ENCODE results near the gene SEC14L5. TPM values are rescaled to one million over a fixed set of nuclear protein-coding genes. Genes with fewer than 3 reads are reported as not detected.
"Not testable (repeated sequence)": the region's sequence is repeated elsewhere in the genome, so short reads cannot be mapped to it uniquely, and the experiment has no call there.

SEC14L5 gene
- total RNA-seq, 1 donor from 2014 or later, result 0.41 TPM

DNA sequence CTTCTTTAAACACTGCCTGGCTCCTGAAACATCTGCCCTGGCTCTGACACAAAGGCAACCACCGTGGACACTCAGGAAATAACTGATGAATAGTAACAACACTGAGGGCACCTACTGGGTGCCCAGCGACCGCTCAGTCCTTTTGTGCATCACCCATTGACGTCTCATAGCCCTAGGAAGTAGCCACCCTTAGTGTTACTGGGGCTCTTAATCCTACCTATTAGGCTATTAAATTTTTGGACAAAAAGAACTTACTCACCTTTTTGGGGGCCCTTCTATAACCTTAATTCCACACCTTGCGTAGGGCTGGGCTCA lies 32.9 kb upstream of the SEC14L5 start:
- Histone ChIP-seq H3K4me3 (no peak overlapping the region), H3K9me3 (peaks cover 10% of the 10 kb centered on the region), H3K36me3 (no peaks in the 10 kb centered on the region), H3K27me3 (ENCODE audit: low read depth) (no peaks in the 10 kb centered on the region), H3K4me1 (peaks cover 20% of the 10 kb centered on the region), H3K27ac (peak overlapping the region; percentile 69)
- intact Hi-C loops (cut with DNase I), result no loop called here
- DNase-seq (no peak), ATAC-seq (no peak)
- TF ChIP-seq, protein P1, sequence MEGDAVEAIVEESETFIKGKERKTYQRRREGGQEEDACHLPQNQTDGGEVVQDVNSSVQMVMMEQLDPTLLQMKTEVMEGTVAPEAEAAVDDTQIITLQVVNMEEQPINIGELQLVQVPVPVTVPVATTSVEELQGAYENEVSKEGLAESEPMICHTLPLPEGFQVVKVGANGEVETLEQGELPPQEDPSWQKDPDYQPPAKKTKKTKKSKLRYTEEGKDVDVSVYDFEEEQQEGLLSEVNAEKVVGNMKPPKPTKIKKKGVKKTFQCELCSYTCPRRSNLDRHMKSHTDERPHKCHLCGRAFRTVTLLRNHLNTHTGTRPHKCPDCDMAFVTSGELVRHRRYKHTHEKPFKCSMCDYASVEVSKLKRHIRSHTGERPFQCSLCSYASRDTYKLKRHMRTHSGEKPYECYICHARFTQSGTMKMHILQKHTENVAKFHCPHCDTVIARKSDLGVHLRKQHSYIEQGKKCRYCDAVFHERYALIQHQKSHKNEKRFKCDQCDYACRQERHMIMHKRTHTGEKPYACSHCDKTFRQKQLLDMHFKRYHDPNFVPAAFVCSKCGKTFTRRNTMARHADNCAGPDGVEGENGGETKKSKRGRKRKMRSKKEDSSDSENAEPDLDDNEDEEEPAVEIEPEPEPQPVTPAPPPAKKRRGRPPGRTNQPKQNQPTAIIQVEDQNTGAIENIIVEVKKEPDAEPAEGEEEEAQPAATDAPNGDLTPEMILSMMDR (IDR thresholded peaks at IDR 0.05), result no peak

DNA sequence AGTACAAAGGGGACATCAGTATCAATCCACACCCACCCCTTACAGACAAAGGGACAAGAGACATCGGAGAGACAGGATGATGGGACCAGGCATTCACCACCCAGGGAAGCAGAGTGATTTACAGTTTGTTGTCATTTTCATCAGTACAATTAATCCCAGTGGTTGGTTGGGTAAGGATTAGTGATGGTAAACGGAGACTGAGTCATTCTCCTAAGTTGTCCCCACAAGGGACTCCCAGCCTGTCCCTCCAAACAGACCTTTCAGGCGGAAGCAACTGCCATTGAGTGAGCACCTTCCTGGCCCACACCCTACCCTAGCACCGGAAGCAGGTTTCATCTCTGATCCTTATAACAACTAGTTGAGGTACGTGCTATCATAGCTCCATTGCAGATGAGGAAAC lies 32.3 kb upstream of the SEC14L5 start:
- H3K27ac ChIP-seq, result peak overlapping the region; percentile 69

DNA sequence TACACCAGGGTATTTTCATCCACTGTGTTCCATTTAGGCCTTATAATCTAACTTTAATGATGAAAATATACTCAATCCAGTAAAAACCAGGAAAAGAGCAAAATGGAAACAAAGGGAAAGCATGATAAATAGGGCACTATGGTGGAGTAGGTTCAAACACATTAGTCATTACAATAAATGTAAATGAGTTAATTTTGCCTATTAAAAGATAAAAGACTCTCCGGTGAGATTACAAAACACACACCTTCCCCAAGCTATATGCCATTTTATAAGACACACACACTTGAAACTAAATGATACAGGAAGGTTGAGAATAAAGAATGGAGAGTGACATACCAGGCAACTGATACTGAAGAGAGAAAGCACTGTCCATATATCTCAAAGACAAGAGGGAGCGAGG lies 31.2 kb upstream of the SEC14L5 start:
- peaks cover 20% of the 10 kb centered on the region for H3K4me1 ChIP-seq
- no peaks in the 10 kb centered on the region for H3K36me3 ChIP-seq
- H3K4me3 ChIP-seq, result no peak overlapping the region
- no peak for DNase-seq
- H3K9me3 ChIP-seq, result peaks cover 10% of the 10 kb centered on the region
- H3K27ac ChIP-seq, result no peak overlapping the region
- TF ChIP-seq, protein P1 (IDR thresholded peaks at IDR 0.05), result no peak
- H3K27me3 ChIP-seq (ENCODE audit: low read depth), result no peaks in the 10 kb centered on the region
- ATAC-seq, result no peak
- intact Hi-C loops (cut with DNase I), result no loop called here

More for the DNA sequence above, 32.3 kb upstream of the SEC14L5 start:
- no peaks in the 10 kb centered on the region for H3K27me3 ChIP-seq (ENCODE audit: low read depth)
- H3K4me1 ChIP-seq, result peaks cover 20% of the 10 kb centered on the region
- no peak overlapping the region for H3K4me3 ChIP-seq
- TF ChIP-seq, protein P1 (IDR thresholded peaks at IDR 0.05), result no peak
- H3K9me3 ChIP-seq, result peaks cover 10% of the 10 kb centered on the region
- DNase-seq (no peak), ATAC-seq (no peak)
- intact Hi-C loops (cut with DNase I), result no loop called here
- no peaks in the 10 kb centered on the region for H3K36me3 ChIP-seq

DNA sequence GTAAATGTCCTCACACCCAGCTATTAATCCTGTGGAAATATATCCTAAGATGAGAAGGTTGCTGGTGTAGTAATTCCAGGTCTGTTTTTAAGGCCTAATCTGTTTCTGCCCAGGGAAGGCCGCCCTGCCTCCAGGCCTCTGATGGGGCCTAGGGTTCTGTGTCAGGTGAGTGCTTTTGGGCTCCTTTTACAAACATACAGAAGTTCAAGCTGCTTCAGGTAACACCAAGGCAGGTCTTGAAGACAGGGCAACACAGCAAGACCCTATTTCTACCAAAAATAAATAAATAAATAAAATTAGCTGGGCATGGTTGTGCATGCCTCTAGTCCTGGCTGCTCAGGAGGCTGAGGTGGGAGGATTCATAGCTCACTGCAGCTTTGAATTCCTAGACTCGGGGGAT lies 30.5 kb upstream of the SEC14L5 start:
- Histone ChIP-seq H3K4me3 (no peak overlapping the region), H3K4me1 (peaks cover 20% of the 10 kb centered on the region), H3K9me3 (peaks cover 10% of the 10 kb centered on the region), H3K27me3 (ENCODE audit: low read depth) (no peaks in the 10 kb centered on the region), H3K27ac (no peak overlapping the region), H3K36me3 (no peaks in the 10 kb centered on the region)
- intact Hi-C loops (cut with DNase I), result no loop called here
- DNase-seq, result no peak
- TF ChIP-seq, protein P1 (IDR thresholded peaks at IDR 0.05), result no peak
- no peak for ATAC-seq

DNA sequence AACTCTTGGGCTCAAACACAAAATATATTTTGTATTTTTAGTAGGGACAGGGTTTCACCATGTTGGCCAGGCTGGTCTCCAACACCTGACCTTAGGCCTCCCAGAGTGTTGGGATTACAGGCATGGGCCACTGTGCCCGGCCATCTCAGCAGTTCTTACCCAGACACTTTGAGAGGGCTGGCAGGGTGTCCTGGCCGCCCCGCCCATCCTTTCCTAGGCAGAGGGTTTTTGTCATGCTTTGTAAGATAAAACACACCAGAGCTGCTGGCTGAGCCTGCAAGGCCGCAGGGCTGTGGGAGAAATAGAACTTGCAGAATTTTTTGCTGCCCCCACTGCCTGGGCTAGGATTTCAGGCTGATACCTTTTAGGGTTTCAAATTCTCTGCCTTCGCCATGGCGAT lies 29.9 kb upstream of the SEC14L5 start:
- intact Hi-C loops (cut with DNase I), result no loop called here
- Histone ChIP-seq H3K27ac (no peak overlapping the region), H3K9me3 (peaks cover 10% of the 10 kb centered on the region), H3K36me3 (no peaks in the 10 kb centered on the region), H3K4me3 (no peak overlapping the region), H3K27me3 (ENCODE audit: low read depth) (no peaks in the 10 kb centered on the region), H3K4me1 (peaks cover 16% of the 10 kb centered on the region)
- DNase-seq, result no peak
- no peak for ATAC-seq
- TF ChIP-seq, protein P1 (IDR thresholded peaks at IDR 0.05), result no peak

DNA sequence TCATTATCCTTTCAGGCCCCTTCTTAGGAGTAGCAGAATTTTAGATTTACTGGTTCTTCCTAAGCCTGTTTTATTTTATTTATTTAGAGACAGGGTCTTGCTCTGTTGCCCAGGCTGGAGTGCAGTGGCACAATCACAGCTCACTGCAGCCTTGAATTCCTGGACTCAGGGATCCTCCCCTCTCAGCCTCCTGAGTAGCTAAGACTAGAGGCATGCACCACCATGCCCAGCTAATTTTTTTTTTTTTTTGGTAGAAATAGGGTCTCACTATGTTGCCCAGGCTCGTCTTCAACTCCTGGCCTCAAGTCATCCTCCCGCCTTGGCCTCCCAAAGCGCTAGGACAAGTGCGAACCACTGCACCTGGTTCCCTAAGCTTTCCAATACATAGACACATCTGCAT lies 28.5 kb upstream of the SEC14L5 start:
- peaks cover 18% of the 10 kb centered on the region for H3K4me1 ChIP-seq
- DNase-seq; H3K27me3 ChIP-seq (ENCODE audit: low read depth); H3K36me3 ChIP-seq; H3K27ac ChIP-seq; intact Hi-C loops (cut with DNase I); ATAC-seq; H3K4me3 ChIP-seq: not testable (repeated sequence)
- peaks cover 10% of the 10 kb centered on the region for H3K9me3 ChIP-seq
